A549 (cell line): Measurements from ENCODE around the gene TUBG2. TPM values are rescaled to one million over a fixed set of nuclear protein-coding genes. Genes with fewer than 3 reads are reported as not detected.
"Not testable (repeated sequence)": the region's sequence is repeated elsewhere in the genome, so short reads cannot be mapped to it uniquely, and the experiment has no call there.

Experiments used
- ATAC-seq, 2 experiments: fragments of 200-7000 bp in 1 of 2; fragments of >200 bp in 1 of 2; cut with Nextera tagmentation in 1 of 2; cut with Tn5 transposase in 1 of 2; 3 replicates each; pipeline versions ENCODE4 v1.8.0 to v1.9.1; 2018 to 2020; ENCODE audit warnings: mild to moderate bottlenecking in 1 of 2, moderate library complexity in 1 of 2
- CTCF ChIA-PET: fragments of 300-600 bp; sonication (Branson Sonifier 250); formaldehyde crosslinking; extraction: SDS; loops from one replicate; lab custom pipeline; 2021; ENCODE audit warnings: antibody characterized with exemption, inconsistent platforms; lab: Yijun Ruan, JAX
- POLR2A ChIA-PET: fragments of 350-600 bp; formaldehyde crosslinking; extraction: SDS; loops from one replicate; lab custom pipeline; 2021; ENCODE audit warnings: antibody characterized with exemption, inconsistent platforms; lab: Yijun Ruan, JAX
- DNase-seq, 2 experiments: peaks; one replicate each; pipeline versions ENCODE4 v3.0.0 to v3.0.0-alpha.2; 2011 to 2016; ENCODE audit warnings: low read depth in 1 of 2, low spot score in 1 of 2
- FAIRE-seq: peaks from 2 replicates; lab custom pipeline; 2011; peaks lifted over from hg19 to GRCh38; lab: Jason Lieb, UNC
- H3K27ac ChIP-seq, 2 experiments: fragments of >200 bp; sonication (Bioruptor Twin); formaldehyde crosslinking; 3 replicates each; pipeline ENCODE4 v1.5.1; 2016 to 2017
- H3K4me1 ChIP-seq: fragments of >200 bp; sonication (Bioruptor Twin); formaldehyde crosslinking; 3 replicates; pipeline ENCODE4 v1.6.1; 2016
- H3K4me2 ChIP-seq: fragments of >200 bp; sonication (Bioruptor Twin); formaldehyde crosslinking; 3 replicates; pipeline ENCODE4 v1.6.1; 2016
- H3K4me3 ChIP-seq: fragments of >200 bp; sonication (Bioruptor Twin); formaldehyde crosslinking; 3 replicates; pipeline ENCODE4 v1.5.1; 2016
- H3K9me3 ChIP-seq: fragments of >200 bp; sonication (Bioruptor Twin); formaldehyde crosslinking; 3 replicates; pipeline ENCODE4 v1.6.1; 2016
- BHLHE40 ChIP-seq: IDR thresholded peaks from 2 replicates; pipeline ENCODE4 v1.6.1; 2012; ENCODE audit warnings: low read depth, low read length, inconsistent platforms
- CBX8 ChIP-seq: fragments of 200-600 bp; sonication (generic); IDR thresholded peaks from 2 replicates; pipeline ENCODE4 v1.6.1; 2016
- CHD2 ChIP-seq: fragments of 150-350 bp; IDR thresholded peaks from 2 replicates; pipeline ENCODE4 v1.6.1; 2014; ENCODE audit warnings: low read length; ENCODE audit not compliant: partially characterized antibody
- EHF ChIP-seq: fragments of 250-450 bp; sonication (Bioruptor Pico); IDR thresholded peaks from 2 replicates; pipeline ENCODE4 v1.5.0; 2020; ENCODE audit warnings: mild to moderate bottlenecking
- EHMT2 ChIP-seq: fragments of 200-600 bp; sonication (generic); IDR thresholded peaks from 2 replicates; pipeline ENCODE4 v1.6.1; 2016; ENCODE audit warnings: antibody characterized with exemption, low read depth, mild to moderate bottlenecking, moderate library complexity
- FOSL2 ChIP-seq, 2 experiments: fragments of 450-650 bp in 1 of 2; fragments of >200 bp in 1 of 2; sonication (Bioruptor Twin) in 1 of 2; formaldehyde crosslinking; IDR thresholded peaks; 2 replicates each; pipeline versions ENCODE4 v1.5.0 to v1.6.1; 2016 to 2020; ENCODE audit warnings: mild to moderate bottlenecking in 1 of 2, moderate library complexity in 1 of 2
- GATA3 ChIP-seq: IDR thresholded peaks from 2 replicates; pipeline ENCODE4 v1.6.1; 2012; ENCODE audit warnings: borderline replicate concordance
- HDAC2 ChIP-seq: fragments of 200-600 bp; sonication (generic); IDR thresholded peaks from 2 replicates; pipeline ENCODE4 v1.6.1; 2016
- HEYL ChIP-seq: fragments of 250-450 bp; sonication (Bioruptor Pico); IDR thresholded peaks from 2 replicates; pipeline ENCODE4 v1.8.0; 2021; ENCODE audit warnings: mild to moderate bottlenecking, moderate library complexity
- HOXA7 ChIP-seq: fragments of 250-450 bp; sonication (Bioruptor Pico); IDR thresholded peaks from 2 replicates; pipeline ENCODE4 v1.5.0; 2020; ENCODE audit warnings: mild to moderate bottlenecking, moderate library complexity
- HOXB5 ChIP-seq: fragments of 250-450 bp; sonication (Bioruptor Pico); IDR thresholded peaks from 2 replicates; pipeline ENCODE4 v1.5.0; 2020; ENCODE audit warnings: mild to moderate bottlenecking, moderate library complexity
- JUN ChIP-seq, 2 experiments: fragments of >200 bp; sonication (Bioruptor Twin); formaldehyde crosslinking; IDR thresholded peaks; 2 replicates in 1 of 2; 3 replicates in 1 of 2; pipeline ENCODE4 v1.6.1; 2016 to 2017
- JUNB ChIP-seq: fragments of >200 bp; sonication (Bioruptor Twin); formaldehyde crosslinking; IDR thresholded peaks from 2 replicates; pipeline ENCODE4 v1.6.1; 2016
- KDM1A ChIP-seq: fragments of 200-600 bp; sonication (generic); IDR thresholded peaks from 2 replicates; pipeline ENCODE4 v1.6.1; 2016; ENCODE audit warnings: low read depth, mild to moderate bottlenecking
- MAFK ChIP-seq: fragments of 450-650 bp; IDR thresholded peaks from 2 replicates; pipeline ENCODE4 v1.6.1; 2014; ENCODE audit not compliant: partially characterized antibody
- MAX ChIP-seq: IDR thresholded peaks from 2 replicates; pipeline ENCODE4 v1.6.1; 2012
- MAZ ChIP-seq: fragments of 150-350 bp; IDR thresholded peaks from 2 replicates; pipeline ENCODE4 v1.6.1; 2014; ENCODE audit warnings: antibody characterized with exemption, low read depth, low read length, borderline replicate concordance
- MYC ChIP-seq: IDR thresholded peaks from 2 replicates; pipeline ENCODE4 v1.6.1; 2012; ENCODE audit warnings: mild to moderate bottlenecking, inconsistent platforms, low read length, improper control_type of control experiment, borderline replicate concordance
- POLR2A ChIP-seq: IDR thresholded peaks from 2 replicates; pipeline ENCODE4 v1.6.1; 2012; ENCODE audit warnings: mild to moderate bottlenecking, low read length
- RAD21 ChIP-seq, 2 experiments: fragments of >200 bp in 1 of 2; sonication (Bioruptor Twin) in 1 of 2; formaldehyde crosslinking in 1 of 2; IDR thresholded peaks in 1 of 2; conservative IDR thresholded peaks in 1 of 2; 2 replicates in 1 of 2; 3 replicates in 1 of 2; pipeline ENCODE4 v1.6.1; 2012 to 2018; ENCODE audit warnings: inconsistent platforms in 1 of 2
- RARB ChIP-seq: fragments of 250-450 bp; sonication (Bioruptor Pico); IDR thresholded peaks from 2 replicates; pipeline ENCODE4 v1.8.0; 2021; ENCODE audit warnings: mild to moderate bottlenecking, moderate library complexity
- RNF2 ChIP-seq: fragments of 200-600 bp; sonication (generic); IDR thresholded peaks from 2 replicates; pipeline ENCODE4 v1.6.1; 2016; ENCODE audit warnings: low read depth, mild to moderate bottlenecking, antibody characterized with exemption, moderate library complexity, borderline replicate concordance
- USF2 ChIP-seq: fragments of 450-650 bp; IDR thresholded peaks from 2 replicates; pipeline ENCODE4 v1.6.1; 2014; ENCODE audit warnings: antibody characterized with exemption
- ZFP36 ChIP-seq: fragments of 450-650 bp; IDR thresholded peaks from 2 replicates; pipeline ENCODE4 v1.6.1; 2014; ENCODE audit warnings: borderline replicate concordance; ENCODE audit not compliant: partially characterized antibody
- ZSCAN20 ChIP-seq: fragments of 250-450 bp; sonication (Bioruptor Pico); IDR thresholded peaks from 2 replicates; pipeline ENCODE4 v1.8.0; 2022; ENCODE audit warnings: mild to moderate bottlenecking, moderate library complexity
- WGBS: methylation state at CpG from one replicate; pipeline ENCODE4 v1.1.6; 2017; ENCODE audit errors: missing lambda C conversion rate; 5-methylcytosine and 5-hydroxymethylcytosine counted together
- polyA plus RNA-seq, 4 experiments: library from polyadenylated mRNA; depleted of rRNA in 3 of 4; stranded (reverse); fragments of >200 nt; fragmentation: RNase III in 1 of 4; extraction: RNeasy Plus Mini Kit Qiagen cat#74134 plus additional on column Dnase treatment in 1 of 4; gene quantifications; 2 replicates in 3 of 4; 3 replicates in 1 of 4; pipeline ENCODE4 v1.2.3, GENCODE V29; 2011 to 2017
- TF ChIP-seq, protein P1 (sequence below): IDR thresholded peaks from 2 replicates; pipeline ENCODE4 v1.6.1; 2012; ENCODE audit warnings: low read depth, borderline replicate concordance
- TF ChIP-seq, protein P2 (sequence below): IDR thresholded peaks from 2 replicates; pipeline ENCODE4 v1.6.1; 2012
- TF ChIP-seq, protein P3 (sequence below): fragments of 250-450 bp; sonication (Bioruptor Pico); IDR thresholded peaks from 2 replicates; pipeline ENCODE4 v1.5.0; 2020; ENCODE audit warnings: low read depth, mild to moderate bottlenecking, moderate library complexity

TUBG2 gene
- polyA plus RNA-seq, 2 of the 4 experiments (the other 2 are of a cell fraction): 14.9 to 30.6 TPM

DNA sequence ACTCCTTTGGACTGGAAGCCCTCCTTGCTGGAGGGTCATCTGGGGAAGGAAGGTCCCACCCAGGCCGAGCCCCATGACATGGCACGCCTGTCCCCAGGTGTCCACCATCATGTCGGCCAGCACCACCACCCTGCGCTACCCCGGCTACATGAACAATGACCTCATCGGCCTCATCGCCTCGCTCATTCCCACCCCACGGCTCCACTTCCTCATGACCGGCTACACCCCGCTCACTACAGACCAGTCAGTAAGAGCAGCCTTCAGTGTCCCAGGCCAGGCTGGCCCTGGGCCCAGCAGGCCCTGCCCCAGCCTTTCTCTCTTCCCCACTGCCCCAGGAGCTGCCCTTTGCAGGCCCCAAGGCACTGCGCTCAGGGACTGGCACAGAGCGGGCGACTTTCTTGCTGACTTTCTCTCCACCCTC is 6.5 kb downstream of the TUBG2 start:
- 91% methylated on average over 14 of the region's 14 CpGs for WGBS
- FAIRE-seq (no peak), DNase-seq (no peak)
- peaks cover 40% of the 10 kb centered on the region for H3K4me1 ChIP-seq
- no peaks in the 10 kb centered on the region for H3K9me3 ChIP-seq
- no peak overlapping the region for H3K4me2 ChIP-seq
- TF ChIP-seq, protein P1, sequence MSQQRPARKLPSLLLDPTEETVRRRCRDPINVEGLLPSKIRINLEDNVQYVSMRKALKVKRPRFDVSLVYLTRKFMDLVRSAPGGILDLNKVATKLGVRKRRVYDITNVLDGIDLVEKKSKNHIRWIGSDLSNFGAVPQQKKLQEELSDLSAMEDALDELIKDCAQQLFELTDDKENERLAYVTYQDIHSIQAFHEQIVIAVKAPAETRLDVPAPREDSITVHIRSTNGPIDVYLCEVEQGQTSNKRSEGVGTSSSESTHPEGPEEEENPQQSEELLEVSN: no peak
- TF ChIP-seq MAX: no peak
- TF ChIP-seq EHF (CRISPR knock-in tag): no peak
- no peak for TF ChIP-seq JUNB
- no peak for TF ChIP-seq ZSCAN20
- TF ChIP-seq, protein P2, sequence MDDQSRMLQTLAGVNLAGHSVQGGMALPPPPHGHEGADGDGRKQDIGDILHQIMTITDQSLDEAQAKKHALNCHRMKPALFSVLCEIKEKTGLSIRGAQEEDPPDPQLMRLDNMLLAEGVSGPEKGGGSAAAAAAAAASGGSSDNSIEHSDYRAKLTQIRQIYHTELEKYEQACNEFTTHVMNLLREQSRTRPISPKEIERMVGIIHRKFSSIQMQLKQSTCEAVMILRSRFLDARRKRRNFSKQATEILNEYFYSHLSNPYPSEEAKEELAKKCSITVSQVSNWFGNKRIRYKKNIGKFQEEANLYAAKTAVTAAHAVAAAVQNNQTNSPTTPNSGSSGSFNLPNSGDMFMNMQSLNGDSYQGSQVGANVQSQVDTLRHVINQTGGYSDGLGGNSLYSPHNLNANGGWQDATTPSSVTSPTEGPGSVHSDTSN: no peak
- no peak for TF ChIP-seq HEYL (CRISPR knock-in tag)
- TF ChIP-seq, protein P3, sequence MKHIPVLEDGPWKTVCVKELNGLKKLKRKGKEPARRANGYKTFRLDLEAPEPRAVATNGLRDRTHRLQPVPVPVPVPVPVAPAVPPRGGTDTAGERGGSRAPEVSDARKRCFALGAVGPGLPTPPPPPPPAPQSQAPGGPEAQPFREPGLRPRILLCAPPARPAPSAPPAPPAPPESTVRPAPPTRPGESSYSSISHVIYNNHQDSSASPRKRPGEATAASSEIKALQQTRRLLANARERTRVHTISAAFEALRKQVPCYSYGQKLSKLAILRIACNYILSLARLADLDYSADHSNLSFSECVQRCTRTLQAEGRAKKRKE: no peak
- TF ChIP-seq RNF2: no peak
- no peak for TF ChIP-seq MYC
- no peak for TF ChIP-seq HDAC2
- no peak for TF ChIP-seq KDM1A
- TF ChIP-seq CHD2: no peak
- TF ChIP-seq, all 56 proteins: peak for 0
- ChIA-PET CTCF (interaction anchor here (0.6 kb wide), 1 partner anchor 9 kb away, joined by 3 read pairs; no protein-coding TSS in a partner anchor), POLR2A (no interaction called here)
- no peak for ATAC-seq
- Histone ChIP-seq H3K4me3 (no peak overlapping the region), H3K27ac (no peak overlapping the region)

- peaks cover 35% of the 10 kb centered on the region for H3K4me1 ChIP-seq
- H3K9me3 ChIP-seq, ATAC-seq, H3K27ac ChIP-seq, H3K4me3 ChIP-seq, FAIRE-seq, H3K4me2 ChIP-seq, DNase-seq, POLR2A ChIA-PET: not testable (repeated sequence)
- CTCF ChIA-PET: interaction anchor here (1.8 to 15.7 kb wide), 3 partner anchors 10 to 86 kb away, joined by 7 to 394 read pairs (median 49); partner anchors contain the start of genes PLEKHH3 and PSMC3IP
- 87% methylated on average over 11 of the region's 16 CpGs for WGBS
Observed at GRCh38 chr17:42666126-42666525, 7.0 kb downstream of the TUBG2 start.

DNA sequence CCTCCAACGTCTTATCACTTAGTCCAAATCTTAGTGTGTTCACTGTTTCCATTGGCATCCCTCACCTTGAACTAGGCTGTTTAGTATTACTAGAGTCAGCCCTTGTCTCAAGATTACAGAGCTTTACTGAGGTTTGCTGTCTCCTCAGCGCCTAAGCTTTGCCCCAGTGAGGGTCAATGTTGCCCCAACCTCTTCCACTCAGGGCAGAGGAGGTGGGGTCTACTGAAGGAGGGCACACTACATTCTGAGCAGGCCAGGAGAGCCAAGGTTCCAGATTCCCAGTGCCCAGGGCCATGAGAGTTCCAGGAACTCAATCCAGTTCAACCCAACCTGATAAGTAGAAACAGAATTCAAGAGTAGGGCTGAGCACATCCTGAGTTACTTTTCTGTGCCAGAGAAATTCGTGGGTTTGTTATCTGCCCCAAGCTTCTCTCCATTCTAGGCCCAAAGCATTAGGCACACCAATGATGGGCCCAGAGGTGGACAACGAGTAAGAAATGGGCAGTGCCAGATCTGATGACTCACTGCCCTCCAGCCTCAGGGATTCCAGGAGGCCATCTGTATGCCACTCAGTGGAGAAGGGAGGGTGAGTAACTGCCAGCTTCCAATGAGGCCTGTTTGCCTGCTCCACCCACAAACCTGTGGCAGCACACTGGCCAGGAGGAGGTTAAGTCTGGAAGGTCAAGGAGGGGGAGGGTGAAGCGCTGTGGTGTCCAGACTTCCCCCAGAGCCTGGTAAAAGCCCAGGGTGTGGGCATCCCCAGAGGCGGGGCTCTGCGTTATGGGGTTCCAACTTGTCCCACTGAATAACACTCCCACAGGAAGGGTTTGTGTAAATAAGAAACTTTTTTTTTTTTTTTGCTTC is 8.2 kb downstream of the TUBG2 start:
- DNase-seq (peak; percentile 96 to 99), FAIRE-seq (peak; percentile 99), ATAC-seq (peak; percentile 95 to 96)
- 22% methylated on average over 7 of the region's 7 CpGs for WGBS
- Histone ChIP-seq H3K4me2 (peak overlapping the region; percentile 76), H3K4me3 (0 out of 3 replicates have a peak overlapping the region, but pooled peaks have one; percentile 7), H3K9me3 (no peaks in the 10 kb centered on the region), H3K4me1 (peaks cover 32% of the 10 kb centered on the region), H3K27ac (peak overlapping the region; percentile 78)
- CTCF ChIA-PET: interaction anchor here (0.8 to 15.7 kb wide), 9 partner anchors 8 to 96 kb away, joined by 3 to 394 read pairs (median 8); partner anchors contain the start of genes PLEKHH3, PSMC3IP, RETREG3 and TUBG1
- POLR2A ChIA-PET: interaction anchor here (0.5 to 3.0 kb wide), 6 partner anchors 8 to 107 kb away, joined by 3 to 63 read pairs (median 8); partner anchors contain the start of genes PLEKHH3, PSMC3IP, RETREG3 and TUBG1
- TF ChIP-seq HOXA7 (CRISPR knock-in tag): no peak
- TF ChIP-seq, protein P2: peak; percentile 93
- TF ChIP-seq BHLHE40: no peak
- peak; percentile 42 to 73; a peak in 4 of 5 replicates for TF ChIP-seq JUN (IDR thresholded peaks at IDR 0.05)
- TF ChIP-seq MAZ: no peak
- TF ChIP-seq GATA3: peak; percentile 61; the same call in 1 of the 2 replicates
- TF ChIP-seq HOXB5 (CRISPR knock-in tag): no peak
- TF ChIP-seq POLR2A: no peak
- no peak for TF ChIP-seq RARB
- TF ChIP-seq EHMT2: no peak
- TF ChIP-seq USF2: no peak
- TF ChIP-seq FOSL2 (IDR thresholded peaks at IDR 0.05): peak; percentile 75; the same call in 1 of the 2 replicates
- TF ChIP-seq FOSL2 (CRISPR knock-in tag; IDR thresholded peaks at IDR 0.05): peak; percentile 98
- no peak for TF ChIP-seq RNF2
- no peak for TF ChIP-seq ZFP36
- TF ChIP-seq CBX8: no peak
- peak; percentile 21; the same call in 1 of the 2 replicates for TF ChIP-seq JUNB
- peak in 1 of 2 experiments; percentile 8; a peak in 1 of 5 replicates for TF ChIP-seq RAD21 (conservative IDR thresholded peaks at IDR 0.05 in 1 of 2, IDR thresholded peaks at IDR 0.05 in 1 of 2)
- no peak for TF ChIP-seq MAFK
